A375 (cell line): ENCODE measurements around the gene BNIP5. TPM values are rescaled to one million over a fixed set of nuclear protein-coding genes. Genes with fewer than 3 reads are reported as not detected.

Experiments used
- total RNA-seq: library from RNA; depleted of rRNA; stranded (reverse); fragments of >200 nt; shearing (Covaris generic); gene quantifications from 2 replicates; pipeline ENCODE4 v1.2.3, GENCODE V29; 2014; rRNA removed

The BNIP5 gene, protein sequence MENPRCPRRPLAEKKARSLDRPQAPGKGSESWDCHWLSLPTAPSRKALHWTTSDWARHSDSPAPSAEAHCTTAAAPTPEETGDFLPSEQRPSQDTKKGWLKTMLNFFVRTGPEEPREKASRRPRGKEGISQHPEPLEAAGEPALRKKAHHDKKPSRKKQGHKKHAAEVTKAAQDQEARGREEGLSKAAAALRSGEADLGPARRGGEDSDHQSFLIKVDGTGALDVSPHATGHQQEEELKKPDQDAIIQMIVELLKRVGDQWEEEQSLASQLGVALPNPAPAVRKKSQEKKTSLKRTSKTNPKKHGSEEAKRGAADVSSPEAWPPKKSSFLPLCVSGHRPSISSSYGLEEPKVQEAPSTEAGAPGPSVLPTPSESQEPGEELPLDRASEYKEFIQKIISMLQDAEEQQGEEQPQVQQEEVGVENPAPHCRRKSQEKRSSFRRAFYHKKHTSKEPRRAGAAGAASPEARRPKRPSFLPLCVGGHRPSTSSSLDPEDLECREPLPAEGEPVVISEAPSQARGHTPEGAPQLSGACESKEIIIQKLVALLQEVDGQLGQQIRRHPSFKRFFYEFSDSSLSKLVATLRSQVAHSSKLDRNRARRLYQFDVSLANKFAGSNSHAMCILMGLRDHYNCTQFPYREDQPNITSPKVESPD
- not detected in 2 replicates for total RNA-seq

DNA sequence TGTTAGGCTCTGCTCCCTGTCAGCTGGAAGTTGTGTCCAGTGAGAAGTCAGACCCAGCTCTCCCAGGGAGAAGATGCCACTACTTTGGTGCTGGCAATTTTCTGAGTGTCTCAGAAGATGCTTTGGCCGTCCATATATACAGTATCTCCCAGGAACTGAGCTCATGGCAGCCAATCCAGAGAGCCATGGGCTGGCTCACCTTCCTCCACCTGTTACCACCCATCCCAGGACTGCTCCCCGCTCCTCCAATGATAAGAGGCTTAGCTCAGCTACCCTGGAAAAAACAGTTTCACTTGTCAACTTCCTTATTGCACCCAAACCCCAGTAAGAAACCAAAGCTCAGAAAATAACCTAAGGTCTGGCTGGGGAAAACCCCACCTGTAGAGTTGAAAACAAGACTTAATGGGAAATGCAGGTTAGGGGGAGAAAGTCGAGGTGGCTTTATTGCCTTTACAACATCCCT, at the start of gene BNIP5:
Gene BNIP5, minus strand, starts transcription at position 110 of the 463 bp plus-strand sequence. CDS start 6,198 bp downstream, outside the sequence.

DNA sequence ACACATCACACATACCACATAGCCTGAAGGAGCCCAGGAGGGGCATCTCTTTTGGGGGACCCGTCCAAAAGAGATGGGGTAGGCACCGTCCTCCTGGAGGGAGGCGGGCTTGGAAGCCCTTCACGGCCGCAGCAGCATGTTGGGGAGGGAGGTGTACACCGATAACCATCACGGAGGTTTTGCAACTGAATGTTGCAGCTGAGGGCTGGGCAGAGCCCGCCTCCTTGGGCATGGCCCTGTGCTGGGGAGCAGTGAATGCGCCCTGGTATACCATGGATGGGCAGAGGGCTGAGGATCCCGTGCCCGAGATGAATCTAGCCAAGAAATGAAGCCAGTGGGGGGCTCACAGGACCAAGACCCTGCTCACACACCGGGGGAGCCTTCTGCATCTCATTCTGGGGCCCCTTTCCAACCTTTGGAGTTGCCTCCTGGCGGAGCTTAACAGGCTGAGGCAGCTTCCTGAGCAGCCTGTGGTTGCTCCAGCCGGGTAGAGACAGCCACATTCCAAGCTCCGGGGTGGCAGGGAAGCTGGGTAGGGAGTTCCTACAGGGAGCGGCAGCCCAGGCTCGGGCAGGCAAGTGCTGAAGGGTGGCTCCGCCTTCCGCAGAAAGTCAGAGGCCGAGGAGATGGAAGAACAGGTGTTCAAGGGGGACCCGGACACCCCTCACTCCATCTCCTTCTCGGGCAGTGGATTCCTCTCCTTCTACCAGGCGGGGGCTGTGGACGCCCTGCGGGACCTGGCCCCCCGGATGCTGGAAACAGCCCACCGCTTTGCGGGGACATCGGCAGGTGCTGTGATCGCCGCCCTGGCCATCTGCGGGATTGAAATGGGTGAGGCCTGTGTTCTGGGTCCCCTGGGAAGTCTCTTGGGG, 66.6 kb downstream of the BNIP5 start, which contains the start of gene PNPLA1:
Gene PNPLA1, plus strand, starts transcription at position 227 of the 872 bp plus-strand sequence. Its CDS starts 400 bp downstream, at position 627.

Other genes with a start within 250 kb of the BNIP5 start
- 0.60 and 1.2 TPM in 2 replicates for gene MAPK13, start 206.4 kb downstream of the BNIP5 start, total RNA-seq
- 11.3 and 13.0 TPM in 2 replicates for gene BRPF3, start 140.1 kb downstream of the BNIP5 start, total RNA-seq
- gene PNPLA1, start 66.8 kb downstream of the BNIP5 start, total RNA-seq, result not detected in 2 replicates
- 0.05 and 0.23 TPM in 2 replicates for gene ETV7, start 50.8 kb upstream of the BNIP5 start, total RNA-seq
- not detected in 2 replicates for gene PXT1, start 106.0 kb upstream of the BNIP5 start, total RNA-seq
- gene KCTD20, start 106.1 kb upstream of the BNIP5 start, total RNA-seq, result 23.5 and 24.3 TPM in 2 replicates
- gene STK38, start 210.6 kb upstream of the BNIP5 start, total RNA-seq, result 4.9 and 5.5 TPM in 2 replicates